Neural cell (in vitro differentiated cells): Measurements from ENCODE around the gene SAP130.

Source experiments
- EP300 ChIP-seq: fragments of 450-650 bp; conservative IDR thresholded peaks from 2 replicates; pipeline ENCODE4 v1.6.1; 2014; ENCODE audit warnings: antibody characterized with exemption, mild to moderate bottlenecking, moderate library complexity; ENCODE audit not compliant: poor library complexity, severe bottlenecking
- EZH2 ChIP-seq: fragments of 200-600, 300-800 bp; shearing (Covaris generic), sonication (generic); IDR thresholded peaks from 2 replicates; pipeline ENCODE4 v1.6.1; 2014; ENCODE audit warnings: antibody characterized with exemption, low read length, borderline replicate concordance, mild to moderate bottlenecking; ENCODE audit not compliant: insufficient read depth, poor library complexity, severe bottlenecking
- POLR2AphosphoS5 ChIP-seq: IDR thresholded peaks from 2 replicates; pipeline ENCODE4 v1.6.1; 2012
- TF ChIP-seq, protein P1 (sequence below): fragments of 450-650 bp; IDR thresholded peaks from 2 replicates; pipeline ENCODE4 v1.5.1; 2014; ENCODE audit warnings: antibody characterized with exemption, mild to moderate bottlenecking, moderate library complexity; ENCODE audit not compliant: poor library complexity, severe bottlenecking

DNA sequence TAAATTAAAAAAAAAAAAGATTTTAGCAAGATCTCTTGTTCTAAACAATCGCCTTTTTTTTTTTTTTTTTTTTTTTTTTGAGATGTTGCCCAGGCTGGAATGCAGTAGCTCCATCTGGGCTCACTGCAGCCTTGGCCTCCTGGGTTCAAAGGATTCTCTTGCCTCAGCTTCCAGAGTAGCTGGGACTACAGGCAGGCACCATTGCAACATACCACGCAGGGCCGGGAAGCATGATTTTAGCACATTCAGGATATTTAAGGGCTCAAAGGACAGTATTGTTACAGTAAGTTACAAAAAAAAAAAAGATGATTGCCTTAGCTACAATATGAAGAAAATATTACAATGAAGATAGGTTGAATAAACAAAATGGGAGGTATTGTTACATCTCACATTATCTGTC, 29.5 kb upstream of the SAP130 start:
- TF ChIP-seq, protein P1, sequence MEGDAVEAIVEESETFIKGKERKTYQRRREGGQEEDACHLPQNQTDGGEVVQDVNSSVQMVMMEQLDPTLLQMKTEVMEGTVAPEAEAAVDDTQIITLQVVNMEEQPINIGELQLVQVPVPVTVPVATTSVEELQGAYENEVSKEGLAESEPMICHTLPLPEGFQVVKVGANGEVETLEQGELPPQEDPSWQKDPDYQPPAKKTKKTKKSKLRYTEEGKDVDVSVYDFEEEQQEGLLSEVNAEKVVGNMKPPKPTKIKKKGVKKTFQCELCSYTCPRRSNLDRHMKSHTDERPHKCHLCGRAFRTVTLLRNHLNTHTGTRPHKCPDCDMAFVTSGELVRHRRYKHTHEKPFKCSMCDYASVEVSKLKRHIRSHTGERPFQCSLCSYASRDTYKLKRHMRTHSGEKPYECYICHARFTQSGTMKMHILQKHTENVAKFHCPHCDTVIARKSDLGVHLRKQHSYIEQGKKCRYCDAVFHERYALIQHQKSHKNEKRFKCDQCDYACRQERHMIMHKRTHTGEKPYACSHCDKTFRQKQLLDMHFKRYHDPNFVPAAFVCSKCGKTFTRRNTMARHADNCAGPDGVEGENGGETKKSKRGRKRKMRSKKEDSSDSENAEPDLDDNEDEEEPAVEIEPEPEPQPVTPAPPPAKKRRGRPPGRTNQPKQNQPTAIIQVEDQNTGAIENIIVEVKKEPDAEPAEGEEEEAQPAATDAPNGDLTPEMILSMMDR, result no peak
- no peak for TF ChIP-seq EZH2
- TF ChIP-seq POLR2AphosphoS5, result no peak
- TF ChIP-seq EP300, result no peak
